ENCODE data around the gene PTPN9.
"Not testable (repeated sequence)": the region's sequence is repeated elsewhere in the genome, so short reads cannot be mapped to it uniquely, and the experiment has no call there.

PTPN9 gene

DNA sequence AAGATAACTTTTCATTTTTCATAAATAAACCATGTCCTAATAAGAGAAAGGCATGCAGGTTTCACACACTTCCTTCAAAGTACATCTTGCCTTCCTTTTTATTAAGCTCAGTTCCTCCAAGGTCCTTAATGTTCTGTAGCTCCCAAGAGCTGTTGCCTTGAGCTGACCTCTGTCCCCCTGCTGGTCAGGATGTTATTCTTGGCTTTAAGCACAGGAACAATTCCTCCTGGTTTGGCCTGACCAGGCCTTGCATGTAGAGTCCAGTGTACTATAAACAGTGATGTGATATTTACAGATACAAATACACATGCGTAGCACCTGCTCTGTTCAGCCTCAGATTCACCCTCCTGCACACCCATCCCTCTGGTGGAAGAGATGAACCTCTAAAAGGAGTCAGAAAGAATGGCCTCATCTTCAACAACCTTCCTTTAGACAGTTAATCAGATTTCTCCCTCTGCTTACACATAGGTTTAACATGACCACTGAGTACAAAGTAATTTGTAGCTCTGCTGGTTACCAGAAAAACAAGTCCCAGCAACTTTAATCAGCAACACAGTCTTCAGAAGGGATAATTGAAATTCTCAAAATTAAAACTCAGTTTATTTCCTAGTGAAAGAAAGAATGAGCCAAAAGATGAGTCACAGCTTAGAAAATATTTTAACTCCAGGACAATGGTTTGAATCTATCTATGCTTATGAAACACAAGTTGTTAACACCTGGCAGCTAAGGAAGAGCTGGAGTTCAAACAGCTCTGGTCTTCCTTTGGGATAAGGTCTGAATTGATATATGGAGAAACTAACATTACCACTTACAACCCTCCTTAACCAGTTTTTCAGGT is 46.5 kb downstream of the PTPN9 start:
- H3K4me3 ChIP-seq (ENCODE audit: low read depth, low read length): no peak overlapping the region

DNA sequence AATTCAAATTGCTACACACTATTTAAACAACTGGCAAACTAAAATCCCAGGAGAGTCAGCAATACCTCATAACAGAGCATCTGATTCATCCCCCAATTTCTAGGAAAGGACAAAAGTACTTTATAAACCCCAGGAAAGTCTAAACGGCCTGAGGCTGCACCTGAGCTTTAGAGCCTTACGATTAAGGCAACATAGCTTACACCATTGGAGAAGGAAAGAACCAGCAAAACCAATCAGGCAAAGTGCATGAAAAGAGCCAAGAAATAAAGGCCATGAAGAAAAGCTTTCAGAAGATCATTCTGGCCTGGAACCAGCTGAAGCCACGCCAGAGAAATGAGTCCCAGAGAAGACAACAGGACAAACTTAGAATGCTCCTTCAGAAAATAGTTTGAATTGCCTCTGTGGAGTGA is 48.1 kb downstream of the PTPN9 start:
- no peak overlapping the region for H3K4me3 ChIP-seq (ENCODE audit: low read depth, low read length)

DNA sequence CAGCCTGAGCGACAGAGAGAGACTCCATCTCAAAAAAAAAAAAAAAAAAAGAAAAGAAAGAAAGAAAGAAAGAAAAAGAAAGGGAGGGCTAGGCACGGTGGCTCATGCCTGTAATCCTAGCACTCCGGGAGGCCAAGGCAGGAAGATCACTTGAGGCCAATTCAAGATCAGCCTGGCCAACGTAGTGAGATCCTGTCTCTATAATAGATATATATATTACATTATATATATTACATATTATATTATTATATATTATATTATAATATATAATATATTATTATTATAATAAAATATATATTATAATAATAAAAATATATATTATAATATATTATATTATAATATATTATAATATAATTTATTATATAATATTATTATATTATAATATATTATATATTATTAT is 48.9 kb downstream of the PTPN9 start:
- no peak overlapping the region for H3K4me3 ChIP-seq (ENCODE audit: low read depth, low read length)

DNA sequence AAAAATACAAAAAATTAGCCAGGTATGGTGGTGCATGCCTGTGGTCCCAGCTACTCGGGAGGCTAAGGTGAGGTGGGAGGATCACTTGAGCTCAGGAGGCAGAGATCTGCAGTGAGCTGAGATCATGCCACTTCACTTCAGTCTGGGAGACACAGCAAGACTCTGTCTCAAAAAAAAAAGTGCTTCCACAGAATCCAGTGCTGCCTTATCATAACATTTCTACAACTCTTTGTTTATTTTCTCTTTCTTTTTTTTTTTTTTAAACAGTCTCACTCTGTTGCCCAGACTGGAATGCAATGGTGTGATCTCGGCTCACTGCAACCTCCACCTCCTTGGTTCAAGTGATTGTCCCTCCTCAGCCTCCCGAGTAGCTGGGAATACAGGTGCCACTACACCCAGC is 53.4 kb downstream of the PTPN9 start:
- not testable (repeated sequence) for H3K4me3 ChIP-seq (ENCODE audit: low read depth, low read length)

DNA sequence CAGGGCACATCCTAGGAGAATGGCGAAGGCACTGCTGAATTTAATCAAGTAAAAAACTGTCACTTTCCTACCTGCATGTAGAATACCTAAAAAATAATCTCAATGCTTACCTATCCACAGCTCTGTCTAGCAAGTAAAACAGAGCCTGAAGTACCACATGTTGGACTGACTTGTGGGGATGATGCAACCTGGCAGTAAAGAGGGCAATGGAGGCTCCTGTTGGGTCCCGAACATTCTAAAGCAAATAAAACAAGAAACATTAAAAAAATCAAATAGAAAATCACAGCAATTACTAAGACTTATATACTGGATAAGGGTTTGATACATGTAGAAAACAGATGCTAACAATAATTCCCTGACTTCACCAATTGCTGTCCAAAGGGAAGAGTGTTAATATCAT is 56.1 kb downstream of the PTPN9 start:
- H3K4me3 ChIP-seq (ENCODE audit: low read depth, low read length): no peak overlapping the region

DNA sequence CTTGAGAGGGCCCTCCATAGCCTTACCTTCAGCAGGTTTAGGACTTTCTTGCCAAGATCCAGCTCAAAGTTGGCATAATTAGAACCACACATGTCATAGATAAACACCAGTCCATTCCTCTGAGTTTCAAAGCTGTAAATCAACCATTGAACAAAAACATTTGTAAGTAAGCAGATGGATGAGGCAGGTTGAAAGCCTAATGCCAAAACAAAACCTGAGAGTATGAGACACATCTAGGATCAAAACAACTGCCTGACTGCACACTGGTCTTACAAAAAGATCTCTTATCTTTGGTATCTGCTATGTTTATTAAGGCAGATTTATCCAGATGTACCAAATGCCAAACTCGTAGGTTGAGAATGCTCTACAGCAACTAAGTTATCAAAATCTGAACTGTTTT is 61.9 kb downstream of the PTPN9 start:
- H3K4me3 ChIP-seq (ENCODE audit: low read depth, low read length): no peak overlapping the region

DNA sequence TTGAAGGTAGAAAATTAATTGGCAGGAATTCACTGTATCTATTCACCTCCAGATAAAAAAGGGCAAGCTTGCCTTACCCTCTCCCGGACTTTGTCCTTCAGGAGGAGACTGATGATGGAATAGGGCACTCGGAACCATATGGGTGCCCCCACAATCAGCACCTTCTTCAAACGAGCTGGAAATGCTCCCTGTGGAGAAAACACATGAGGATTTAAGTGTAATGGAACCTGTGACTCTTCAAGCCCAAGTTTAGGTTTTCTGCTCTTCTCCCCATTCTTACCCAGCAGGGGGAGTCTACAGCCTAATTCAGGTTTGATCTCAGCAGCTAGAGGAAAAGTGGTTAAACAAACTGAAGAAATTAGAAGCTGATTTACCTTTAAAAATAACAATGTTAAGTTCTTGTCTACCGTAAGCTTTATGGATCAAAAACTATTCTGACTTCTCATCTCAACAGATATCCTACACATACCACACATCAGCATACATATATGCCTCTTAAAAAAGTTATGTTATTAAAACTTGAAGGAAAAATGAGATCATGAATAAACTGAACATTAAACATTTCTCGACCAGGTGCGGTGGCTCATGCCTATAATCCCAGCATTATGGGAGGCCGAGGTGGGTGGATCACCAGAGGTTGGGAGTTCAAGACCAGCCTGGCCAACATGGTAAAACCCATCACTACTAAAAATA is 70.1 kb downstream of the PTPN9 start:
- H3K4me3 ChIP-seq (ENCODE audit: low read depth, low read length): no peak overlapping the region

DNA sequence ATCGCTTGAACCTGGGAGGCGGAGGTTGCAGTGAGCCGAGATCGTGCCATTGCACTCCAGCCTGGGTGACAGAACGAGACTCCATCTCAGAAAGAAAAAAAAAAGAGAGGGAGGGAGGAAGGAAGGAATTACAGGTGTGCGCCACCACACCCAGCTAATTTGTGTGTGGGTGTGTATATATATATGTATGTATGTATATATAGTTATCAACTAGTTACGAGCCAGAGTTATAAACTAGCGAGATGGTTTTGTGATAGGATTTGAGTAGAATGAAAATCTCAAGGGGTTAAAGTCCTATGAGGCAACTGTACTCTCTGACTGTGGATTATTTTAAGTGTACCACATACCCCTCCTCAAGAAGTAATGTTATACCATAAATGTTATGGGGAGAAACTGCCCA is 76.8 kb downstream of the PTPN9 start:
- no peak overlapping the region for H3K4me3 ChIP-seq (ENCODE audit: low read depth, low read length)

DNA sequence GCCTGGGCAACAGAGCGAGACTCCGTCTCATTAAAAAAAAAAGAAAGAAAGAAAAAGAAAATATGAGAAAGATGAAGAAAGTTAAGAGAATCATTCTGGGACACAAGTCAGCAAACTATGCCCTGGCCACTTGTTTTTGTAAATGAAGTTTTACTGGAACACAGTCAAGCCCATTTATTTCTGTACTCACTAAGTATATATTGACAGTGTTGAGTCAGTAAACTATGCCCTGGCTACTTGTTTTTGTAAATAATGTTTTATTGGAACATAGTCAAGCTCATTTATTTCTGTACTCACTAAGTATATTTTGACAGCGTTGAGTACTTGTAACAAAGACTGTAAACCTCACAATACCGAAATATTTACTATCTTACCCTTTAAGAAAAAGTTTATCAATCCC is 85.4 kb downstream of the PTPN9 start:
- H3K4me3 ChIP-seq (ENCODE audit: low read depth, low read length): no peak overlapping the region

DNA sequence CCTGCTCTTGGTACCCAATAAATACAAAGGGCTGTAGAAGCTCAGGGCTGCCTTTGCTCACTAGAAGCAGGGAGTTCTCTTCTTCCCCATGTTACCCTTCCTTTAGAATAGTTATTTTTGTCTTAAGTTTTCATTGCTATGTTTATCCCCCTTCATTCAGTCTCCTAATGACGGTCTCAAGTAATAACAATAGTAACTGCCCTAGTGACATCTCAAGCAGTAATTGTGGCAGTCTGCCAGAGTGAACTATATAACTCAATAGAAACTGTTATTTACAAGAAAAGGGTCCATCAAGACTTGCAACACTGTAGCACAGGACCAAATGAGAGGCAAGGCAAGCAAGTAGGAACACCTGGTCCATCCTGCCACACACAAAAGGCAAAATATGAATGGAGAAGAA is 95.2 kb downstream of the PTPN9 start:
- H3K4me3 ChIP-seq (ENCODE audit: low read depth, low read length): no peak overlapping the region

DNA sequence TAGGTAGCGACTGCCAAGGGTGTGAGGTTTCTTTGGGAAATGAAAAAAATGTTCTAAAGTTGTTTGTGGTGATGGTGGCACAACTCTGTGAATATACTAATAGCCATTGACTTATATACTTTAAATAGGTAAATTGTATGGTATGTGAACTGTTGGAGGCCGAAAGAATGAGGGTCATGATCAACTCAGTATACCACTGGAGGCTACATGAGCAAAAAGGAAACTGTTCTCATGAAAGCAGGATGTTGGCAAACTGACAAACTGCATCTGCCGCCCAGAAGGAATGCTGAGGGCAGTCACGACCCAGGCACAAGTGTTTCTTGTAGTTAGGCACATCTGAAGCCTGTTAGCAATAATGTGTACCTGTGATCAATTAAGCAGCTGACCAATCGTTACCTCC is 95.6 kb downstream of the PTPN9 start:
- H3K4me3 ChIP-seq (ENCODE audit: low read depth, low read length): not testable (repeated sequence)

DNA sequence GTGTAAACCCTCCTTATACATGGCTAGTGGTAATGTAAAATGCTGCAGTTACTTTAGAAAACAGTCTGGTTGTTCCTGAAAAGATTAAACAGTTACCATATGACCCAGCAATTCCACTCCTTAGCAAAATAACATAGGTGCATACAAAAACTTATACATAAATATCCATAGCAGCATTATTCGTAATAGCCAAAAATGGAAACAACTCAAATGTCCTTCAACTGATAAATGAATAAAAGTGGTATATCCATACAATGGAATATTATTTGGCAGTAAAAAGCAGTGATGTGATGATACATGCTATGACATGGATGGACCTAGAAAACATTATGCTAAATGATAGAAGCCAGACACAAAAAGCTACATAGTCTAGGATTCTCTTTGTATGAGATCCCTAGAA is 96.0 kb downstream of the PTPN9 start:
- no peak overlapping the region for H3K4me3 ChIP-seq (ENCODE audit: low read depth, low read length)

DNA sequence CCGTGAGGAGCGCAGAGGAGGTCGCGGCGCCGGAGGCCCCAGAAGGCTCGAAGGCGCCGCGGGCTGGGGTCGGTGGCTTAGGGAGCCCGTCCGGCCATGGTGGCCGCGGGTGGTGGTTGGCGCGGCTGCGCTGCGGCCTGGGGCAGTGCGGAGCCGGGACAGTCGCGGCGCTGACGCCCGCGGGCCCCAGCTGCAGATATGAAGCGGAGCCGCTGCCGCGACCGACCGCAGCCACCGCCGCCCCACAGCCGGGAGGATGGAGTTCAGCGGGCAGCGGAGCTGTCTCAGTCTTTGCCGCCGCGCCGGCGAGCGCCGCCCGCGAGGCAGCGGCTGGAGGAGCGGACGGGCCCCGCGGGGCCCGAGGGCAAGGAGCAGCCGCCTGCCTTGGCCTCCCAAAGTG is 98.7 kb downstream of the PTPN9 start:
- H3K4me3 ChIP-seq (ENCODE audit: low read depth, low read length): not testable (repeated sequence)

DNA sequence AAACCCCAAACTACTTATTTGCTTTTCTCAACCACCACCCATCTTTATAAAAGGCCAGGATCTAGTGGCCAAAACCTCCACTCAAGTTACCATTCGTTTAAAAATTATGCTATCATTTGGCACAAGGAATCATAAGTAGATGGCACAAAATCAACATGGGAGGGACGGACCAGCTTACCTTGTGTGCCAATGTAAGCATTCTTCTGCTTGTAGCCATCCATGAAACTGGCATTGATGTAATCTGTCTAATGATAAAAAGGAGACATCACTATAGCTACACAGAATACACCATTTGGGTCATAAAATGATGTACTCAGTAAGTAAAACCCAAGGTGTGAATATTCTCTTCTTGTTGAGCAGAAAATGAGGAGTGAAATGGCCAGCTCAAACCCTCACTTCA is 99.4 kb downstream of the PTPN9 start:
- H3K4me3 ChIP-seq (ENCODE audit: low read depth, low read length): no peak overlapping the region

DNA sequence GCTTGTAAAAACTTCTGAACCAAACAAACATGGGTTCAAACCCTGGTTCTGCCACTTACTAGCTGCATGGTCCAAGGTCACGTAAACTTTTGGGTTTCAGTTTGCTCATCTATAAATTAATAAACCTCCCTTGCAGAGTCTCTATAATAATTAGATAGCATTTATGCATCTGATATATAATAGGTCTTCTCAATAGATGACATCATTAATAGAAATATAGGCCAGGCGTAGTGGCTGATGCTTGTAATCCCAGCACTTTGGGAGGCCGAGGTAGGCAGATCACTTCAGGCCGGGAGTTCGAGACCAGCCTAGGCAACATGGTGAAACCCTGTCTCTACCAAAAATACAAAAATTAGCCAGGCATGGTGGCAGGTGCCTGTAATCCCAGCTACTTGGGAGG is 102.0 kb downstream of the PTPN9 start:
- H3K4me3 ChIP-seq (ENCODE audit: low read depth, low read length): not testable (repeated sequence)

DNA sequence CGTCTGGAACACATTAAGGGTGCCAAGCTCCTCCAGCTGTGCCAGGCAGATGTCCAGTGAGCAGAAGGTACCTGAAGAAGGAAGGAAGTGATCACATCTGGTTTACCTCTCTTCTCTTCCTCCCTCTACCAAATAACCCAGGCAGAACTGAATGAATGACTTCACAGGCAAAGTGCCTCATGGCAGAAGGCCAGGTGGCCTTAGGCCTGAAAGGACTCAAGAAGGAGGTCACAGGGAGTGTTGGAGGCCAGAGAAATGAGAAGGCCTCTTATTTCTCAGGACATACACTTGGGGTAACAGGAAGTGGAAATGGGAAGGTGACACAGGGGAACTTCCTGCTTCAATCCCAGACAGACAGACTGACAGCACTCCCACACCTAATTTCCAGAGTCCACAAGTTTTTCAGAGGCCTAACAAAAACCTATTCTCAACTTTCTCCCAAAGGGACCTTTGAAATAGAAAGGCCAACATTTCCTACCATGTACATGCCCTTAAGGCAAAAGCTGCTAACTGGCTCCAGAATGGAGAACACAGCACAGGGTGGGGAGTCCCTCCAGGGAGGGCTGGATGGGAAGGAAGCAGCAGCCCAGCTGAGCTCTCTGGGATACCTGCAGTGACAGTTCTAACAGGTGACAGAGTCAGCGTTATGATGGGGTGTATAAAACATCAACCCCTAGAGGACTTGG is 110.1 kb downstream of the PTPN9 start:
- no peak overlapping the region for H3K4me3 ChIP-seq (ENCODE audit: low read depth, low read length)

DNA sequence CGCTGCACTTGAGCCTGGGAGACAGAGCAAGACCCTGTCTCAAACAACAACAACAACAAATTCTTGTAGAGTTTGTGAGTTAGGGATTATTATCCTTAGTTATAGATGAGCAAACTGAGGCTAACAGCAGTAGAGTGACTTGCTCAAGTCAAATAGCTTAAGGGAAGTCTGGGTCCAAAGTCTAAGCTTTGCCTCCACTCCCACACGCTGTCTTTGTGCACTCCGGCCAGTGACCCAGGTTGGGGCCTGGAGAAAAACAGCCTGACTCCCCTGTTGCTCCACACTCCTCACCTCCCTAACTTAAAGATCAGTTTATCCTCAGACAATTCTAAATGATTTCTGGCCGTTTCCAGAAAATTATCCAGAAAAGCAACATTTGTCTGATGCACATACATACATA is 118.5 kb downstream of the PTPN9 start:
- H3K4me3 ChIP-seq (ENCODE audit: low read depth, low read length): no peak overlapping the region

DNA sequence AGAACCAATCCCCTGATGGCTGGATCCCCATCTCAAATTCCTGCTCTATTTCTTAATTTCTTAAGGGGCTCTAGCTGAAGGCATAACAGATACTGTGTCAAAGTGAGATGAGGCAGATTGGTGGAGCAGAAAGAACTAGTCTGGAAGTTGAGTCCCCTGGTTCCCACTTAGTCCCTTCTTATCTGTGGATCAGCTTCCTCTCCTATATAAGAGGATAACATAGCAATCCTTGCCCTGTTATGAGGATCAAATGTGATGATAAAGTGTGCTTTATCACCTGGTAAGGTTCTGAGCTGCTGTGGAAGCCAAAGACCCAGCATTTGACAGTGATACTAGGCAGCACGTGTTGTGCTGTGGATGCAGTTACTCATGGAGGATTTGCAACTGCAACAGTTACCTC is 119.5 kb downstream of the PTPN9 start:
- no peak overlapping the region for H3K4me3 ChIP-seq (ENCODE audit: low read depth, low read length)

DNA sequence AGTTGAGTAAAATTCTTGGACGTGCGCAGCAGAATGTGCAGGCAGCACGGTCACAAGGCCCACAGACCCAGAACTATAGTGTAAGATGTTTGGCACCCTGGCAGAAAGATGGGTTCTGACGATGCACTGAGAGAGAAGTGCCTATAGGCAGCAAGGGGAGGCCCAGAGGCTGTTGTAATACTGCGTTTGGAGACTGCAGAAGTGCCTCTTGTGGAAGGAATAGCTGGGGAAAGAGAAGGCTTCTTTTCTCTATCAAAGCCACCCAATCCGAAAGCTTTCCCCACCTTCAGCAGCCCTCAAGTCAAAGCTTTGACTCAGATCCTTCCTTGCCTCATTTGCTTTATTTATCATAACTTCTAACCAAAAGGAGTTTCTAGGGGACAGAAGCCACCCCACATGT is 122.4 kb downstream of the PTPN9 start:
- H3K4me3 ChIP-seq (ENCODE audit: low read depth, low read length): no peak overlapping the region

DNA sequence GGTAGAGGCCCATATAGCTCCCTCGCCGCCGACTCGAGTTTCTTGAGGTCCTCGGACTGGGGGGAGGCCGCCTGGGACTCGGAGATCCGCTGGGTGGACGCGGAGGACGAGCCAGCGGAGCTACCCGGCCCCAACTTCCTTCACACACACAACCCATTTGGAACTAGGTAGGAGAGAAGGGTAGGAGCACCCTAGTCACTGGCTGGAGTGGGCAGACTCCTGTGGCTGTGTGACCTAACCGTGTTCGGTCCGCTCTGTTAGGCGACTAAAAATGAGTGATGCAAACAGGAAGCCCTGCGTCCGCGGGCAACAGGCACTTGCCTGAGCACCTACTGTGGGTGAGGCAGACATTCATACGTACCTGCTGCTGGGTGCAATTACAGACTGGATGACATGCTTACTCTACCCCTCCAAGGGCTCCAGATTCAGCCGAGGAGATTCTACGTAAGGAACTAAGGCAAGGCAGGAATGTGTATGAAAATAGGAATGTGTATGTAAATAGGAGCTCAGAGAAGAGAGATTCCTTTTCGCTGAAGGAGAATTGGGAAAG is 123.1 kb downstream of the PTPN9 start:
- peak overlapping the region; percentile 90 for H3K4me3 ChIP-seq (ENCODE audit: low read depth, low read length)

DNA sequence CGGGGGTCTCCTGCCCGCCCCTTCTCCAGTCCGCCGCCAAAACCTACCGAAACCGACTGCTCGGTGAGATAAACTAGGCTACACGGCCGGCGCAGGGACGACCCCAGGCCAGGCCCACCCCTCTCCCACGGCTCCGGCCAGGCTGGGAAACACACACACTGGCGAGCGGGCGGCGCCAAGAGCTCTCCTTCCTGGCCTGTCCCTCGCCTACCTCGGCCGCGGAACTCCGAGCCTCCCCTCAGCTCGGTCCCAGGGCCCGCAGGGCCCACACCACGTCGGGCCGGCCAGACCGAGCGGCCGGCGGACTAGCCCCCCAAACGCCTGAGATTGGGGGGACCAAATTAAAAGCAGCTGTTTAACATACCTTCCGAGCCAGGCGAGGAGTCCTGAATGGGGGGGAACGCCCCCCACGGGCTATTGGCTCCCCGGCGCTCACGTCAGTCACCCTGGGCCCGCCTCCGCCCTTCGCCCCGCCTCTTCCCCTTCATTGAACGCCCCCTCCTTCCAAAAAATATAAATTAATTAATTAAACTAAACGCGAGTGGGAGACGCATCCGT is 123.6 kb downstream of the PTPN9 start:
- H3K4me3 ChIP-seq (ENCODE audit: low read depth, low read length): peak overlapping the region; percentile 90
